Stomach (tissue), 4 donors: ENCODE data around the gene SHISA4.

Experiments used
- CTCF ChIP-seq, 7 experiments: fragments of 450-650 bp in 4 of 7; fragments of 200-600 bp in 3 of 7; sonication (generic) in 3 of 7; IDR thresholded peaks; one replicate each; pipeline ENCODE4 v1.5.1; 2016 to 2019; ENCODE audit warnings: antibody characterized with exemption in 7 of 7, control low read depth in 2 of 7, mild to moderate bottlenecking in 1 of 7
- EP300 ChIP-seq: sonication (generic); formaldehyde crosslinking; IDR thresholded peaks from one replicate; pipeline ENCODE4 v1.6.1; 2017; ENCODE audit warnings: antibody characterized with exemption
- POLR2AphosphoS5 ChIP-seq, 3 donors: sonication (generic); formaldehyde crosslinking; IDR thresholded peaks; one replicate each; pipeline ENCODE4 v1.6.1; 2016; ENCODE audit warnings: antibody characterized with exemption in 3 of 3

GRCh38 chr1:201883786-201884185 is 4.9 kb upstream of the SHISA4 start:
- TF ChIP-seq CTCF (IDR thresholded peaks at IDR 0.05) (no peak), POLR2AphosphoS5 (IDR thresholded peaks at IDR 0.05) (no peak), EP300 (no peak)
